ENCODE measurements around the gene CSRNP3. TPM values are rescaled to one million over a fixed set of nuclear protein-coding genes. Genes with fewer than 3 reads are reported as not detected.

The CSRNP3 gene
- total and polyA plus RNA-seq, 12 donors, result 0.77 to 9.4 (median 4.7) TPM

DNA sequence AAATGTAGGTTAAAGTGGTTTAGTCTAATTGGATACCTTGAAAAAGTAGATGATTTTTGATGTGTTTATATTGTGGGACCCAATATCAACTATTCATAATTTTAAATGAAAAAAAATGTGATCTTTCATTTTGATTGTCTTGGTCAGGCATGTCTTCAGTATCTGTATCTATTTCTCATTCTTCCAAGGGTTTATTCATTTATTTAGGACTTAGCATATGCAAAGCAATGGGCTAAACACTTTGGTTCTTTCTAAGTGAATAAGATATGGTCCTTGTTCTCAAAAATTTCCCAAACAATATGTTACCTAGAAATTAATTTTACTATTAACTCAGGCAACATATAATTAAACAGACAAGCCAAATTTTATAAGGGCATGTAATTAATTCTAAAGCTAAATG is 49.1 kb downstream of the CSRNP3 start:
- Histone ChIP-seq H3K4me3 (no peak overlapping the region), H3K27ac (no peak overlapping the region), H3K27me3 (no peaks in the 10 kb centered on the region), H3K4me1 (peaks cover 0 to 5% (median 0%) of the 10 kb centered on the region in 9 donors), H3K9me3 (no peaks in the 10 kb centered on the region), H3K36me3 (peaks cover 0 to 8% (median 0%) of the 10 kb centered on the region in 9 donors)
- intact Hi-C loops (cut with DNase I), result no loop called here
- TF ChIP-seq, protein P1, sequence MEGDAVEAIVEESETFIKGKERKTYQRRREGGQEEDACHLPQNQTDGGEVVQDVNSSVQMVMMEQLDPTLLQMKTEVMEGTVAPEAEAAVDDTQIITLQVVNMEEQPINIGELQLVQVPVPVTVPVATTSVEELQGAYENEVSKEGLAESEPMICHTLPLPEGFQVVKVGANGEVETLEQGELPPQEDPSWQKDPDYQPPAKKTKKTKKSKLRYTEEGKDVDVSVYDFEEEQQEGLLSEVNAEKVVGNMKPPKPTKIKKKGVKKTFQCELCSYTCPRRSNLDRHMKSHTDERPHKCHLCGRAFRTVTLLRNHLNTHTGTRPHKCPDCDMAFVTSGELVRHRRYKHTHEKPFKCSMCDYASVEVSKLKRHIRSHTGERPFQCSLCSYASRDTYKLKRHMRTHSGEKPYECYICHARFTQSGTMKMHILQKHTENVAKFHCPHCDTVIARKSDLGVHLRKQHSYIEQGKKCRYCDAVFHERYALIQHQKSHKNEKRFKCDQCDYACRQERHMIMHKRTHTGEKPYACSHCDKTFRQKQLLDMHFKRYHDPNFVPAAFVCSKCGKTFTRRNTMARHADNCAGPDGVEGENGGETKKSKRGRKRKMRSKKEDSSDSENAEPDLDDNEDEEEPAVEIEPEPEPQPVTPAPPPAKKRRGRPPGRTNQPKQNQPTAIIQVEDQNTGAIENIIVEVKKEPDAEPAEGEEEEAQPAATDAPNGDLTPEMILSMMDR (IDR thresholded peaks at IDR 0.05), result no peak
- DNase-seq (no peak), ATAC-seq (no peak)

- 85 to 90% methylated on average over 3 of the region's 3 CpGs for WGBS, 2 donors
- intact Hi-C loops (cut with DNase I), result no loop called here
Observed at GRCh38 chr2:165522719-165523118, 53.2 kb downstream of the CSRNP3 start.

GRCh38 chr2:165524720-165525119 is 55.2 kb downstream of the CSRNP3 start:
- TF ChIP-seq, protein P1 (IDR thresholded peaks at IDR 0.05), result no peak
- 71 to 79% methylated on average over 1 of the region's 1 CpG for WGBS, 2 donors
- H3K4me3 ChIP-seq, result no peak overlapping the region
- no peak for DNase-seq
- ATAC-seq, result no peak
- no peaks in the 10 kb centered on the region for H3K36me3 ChIP-seq
- intact Hi-C loops (cut with DNase I), result loop anchor here in 1 of 10 donors (1.0 kb wide), 1 partner anchor 9 kb away; no protein-coding TSS in a partner anchor
- H3K4me1 ChIP-seq, result no peaks in the 10 kb centered on the region
- H3K9me3 ChIP-seq, result peaks cover 0 to 7% (median 0%) of the 10 kb centered on the region in 11 donors
- no peaks in the 10 kb centered on the region for H3K27me3 ChIP-seq
- H3K27ac ChIP-seq, result no peak overlapping the region

More at GRCh38 chr2:165522719-165523118, 53.2 kb downstream of the CSRNP3 start:
- Histone ChIP-seq H3K27me3 (no peaks in the 10 kb centered on the region), H3K27ac (no peak overlapping the region), H3K4me3 (no peak overlapping the region), H3K36me3 (peaks cover 0 to 8% (median 0%) of the 10 kb centered on the region in 9 donors), H3K9me3 (no peaks in the 10 kb centered on the region), H3K4me1 (no peaks in the 10 kb centered on the region)
- DNase-seq (no peak), ATAC-seq (no peak)
- TF ChIP-seq, protein P1 (IDR thresholded peaks at IDR 0.05), result no peak

DNA sequence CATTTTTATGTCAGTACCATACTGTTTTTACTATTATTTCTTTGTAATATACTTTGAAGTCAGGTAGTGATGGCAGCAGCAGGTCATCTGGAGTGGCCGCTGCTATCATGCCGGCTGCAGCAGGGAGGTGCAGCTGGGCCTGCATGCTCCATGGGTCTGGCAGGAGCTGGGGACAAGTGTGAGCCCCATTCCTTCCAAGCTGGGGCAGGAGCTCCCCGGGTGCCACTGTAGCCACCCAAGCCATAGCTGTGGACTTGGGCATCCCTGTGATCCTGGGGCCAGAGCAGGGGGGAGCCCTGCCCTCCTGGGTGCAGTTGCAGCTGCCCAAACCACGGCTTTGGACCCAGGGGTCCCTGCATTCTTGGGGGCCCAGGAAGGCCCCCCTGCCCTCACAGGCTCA is 59.2 kb downstream of the CSRNP3 start:
- intact Hi-C loops (cut with DNase I), result loop anchor here in 1 of 10 donors (1.0 kb wide), 1 partner anchor 29 kb away; no protein-coding TSS in a partner anchor
- 94 to 95% methylated on average over 4 of the region's 4 CpGs for WGBS, 2 donors

More for the DNA sequence above, 59.2 kb downstream of the CSRNP3 start:
- H3K27me3 ChIP-seq, result no peaks in the 10 kb centered on the region
- H3K36me3 ChIP-seq, result no peaks in the 10 kb centered on the region
- DNase-seq (no peak), ATAC-seq (no peak)
- no peaks in the 10 kb centered on the region for H3K4me1 ChIP-seq
- no peak overlapping the region for H3K27ac ChIP-seq
- no peak overlapping the region for H3K4me3 ChIP-seq
- TF ChIP-seq, protein P1 (IDR thresholded peaks at IDR 0.05), result no peak
- H3K9me3 ChIP-seq, result peaks cover 0 to 7% (median 0%) of the 10 kb centered on the region in 11 donors
